Thyroid gland (tissue), 4 donors: ENCODE results near the gene ZNF784.

Experiments used
- CTCF ChIP-seq, 6 experiments: fragments of 200-600 bp in 3 of 6; fragments of 450-650 bp in 3 of 6; sonication (generic) in 3 of 6; IDR thresholded peaks; one replicate each; pipeline ENCODE4 v1.5.1; 2016 to 2019; ENCODE audit warnings: antibody characterized with exemption in 6 of 6, mild to moderate bottlenecking in 2 of 6, inconsistent platforms in 1 of 6, moderate library complexity in 1 of 6
- POLR2A ChIP-seq, 2 donors: fragments of 450-650 bp; IDR thresholded peaks; one replicate each; pipeline ENCODE4 v1.6.1; 2017; ENCODE audit warnings: antibody characterized with exemption in 2 of 2, mild to moderate bottlenecking in 2 of 2, moderate library complexity in 1 of 2

- no peak for TF ChIP-seq CTCF (IDR thresholded peaks at IDR 0.05)
- TF ChIP-seq POLR2A (IDR thresholded peaks at IDR 0.05), result no peak
Measured at GRCh38 chr19:55622242-55622969, 2.0 kb downstream of the ZNF784 start.
